Hepatocyte (in vitro differentiated cells): ENCODE measurements around the gene BAHCC1. TPM values are rescaled to one million over a fixed set of nuclear protein-coding genes. Genes with fewer than 3 reads are reported as not detected.
A peak's percentile ranks its signal among the peaks of the same experiment; 100 is the strongest.

Experiments used
- DNase-seq: peaks from one replicate; pipeline ENCODE4 v3.0.0-alpha.2; 2016; ENCODE audit warnings: low spot score
- H2AFZ ChIP-seq: fragments of 200-600 bp; sonication (generic); 2 replicates; pipeline ENCODE4 v1.6.0; 2016; ENCODE audit warnings: antibody characterized with exemption, mild to moderate bottlenecking
- H3K27ac ChIP-seq: fragments of 200-600 bp; sonication (generic); 2 replicates; pipeline ENCODE4 v1.5.1; 2016; ENCODE audit warnings: mild to moderate bottlenecking
- H3K27me3 ChIP-seq: fragments of 200-600 bp; sonication (generic); 2 replicates; pipeline ENCODE4 v1.6.1; 2016
- H3K36me3 ChIP-seq: fragments of 200-600 bp; sonication (generic); replicated peaks from 2 replicates; pipeline ENCODE4 v1.5.1; 2016; ENCODE audit warnings: low read depth; ENCODE audit not compliant: insufficient read depth
- H3K4me1 ChIP-seq: fragments of 200-600 bp; sonication (generic); 2 replicates; pipeline ENCODE4 v1.5.1; 2016; ENCODE audit warnings: mild to moderate bottlenecking, moderate library complexity; ENCODE audit not compliant: insufficient read depth
- H3K4me2 ChIP-seq: fragments of 200-600 bp; sonication (generic); 2 replicates; pipeline ENCODE4 v1.6.0; 2016
- H3K4me3 ChIP-seq: fragments of 200-600 bp; sonication (generic); 2 replicates; pipeline ENCODE4 v1.5.1; 2016; ENCODE audit warnings: mild to moderate bottlenecking
- H3K79me2 ChIP-seq: fragments of 200-600 bp; sonication (generic); 2 replicates; pipeline ENCODE4 v1.6.0; 2017; ENCODE audit warnings: mild to moderate bottlenecking
- H3K9me2 ChIP-seq: fragments of 200-600 bp; sonication (generic); replicated peaks from 2 replicates; pipeline ENCODE4 v1.6.0; 2017; ENCODE audit warnings: mild to moderate bottlenecking; ENCODE audit not compliant: insufficient read depth
- H3K9me3 ChIP-seq: fragments of 200-600 bp; sonication (generic); 2 replicates; pipeline ENCODE4 v1.5.1; 2016; ENCODE audit warnings: low read depth, mild to moderate bottlenecking
- H4K20me1 ChIP-seq: fragments of 200-600 bp; sonication (generic); 2 replicates; pipeline ENCODE4 v1.6.0; 2016; ENCODE audit warnings: mild to moderate bottlenecking; ENCODE audit not compliant: insufficient read depth, poor library complexity, severe bottlenecking
- EZH2 ChIP-seq: fragments of 200-600 bp; sonication (generic); IDR thresholded peaks from 2 replicates; pipeline ENCODE4 v1.6.1; 2016; ENCODE audit warnings: antibody characterized with exemption, mild to moderate bottlenecking, borderline replicate concordance
- EZH2phosphoT487 ChIP-seq: fragments of 200-600 bp; sonication (generic); IDR thresholded peaks from one replicate; pipeline ENCODE4 v1.6.1; 2018; ENCODE audit warnings: antibody characterized with exemption, mild to moderate bottlenecking, low read depth, moderate library complexity; ENCODE audit not compliant: unreplicated experiment, severe bottlenecking
- WGBS: methylation state at CpG from one replicate; pipeline ENCODE4 v1.1.6; 2016; ENCODE audit warnings: low lambda C conversion rate; ENCODE audit errors: missing lambda C conversion rate; 5-methylcytosine and 5-hydroxymethylcytosine counted together
- polyA plus RNA-seq: library from polyadenylated mRNA; unstranded; fragments of >200 nt; fragmentation: Nextera tagmentation; extraction: Ambion mirVana; gene quantifications from 2 replicates; pipeline ENCODE4 v1.2.1, GENCODE V29; 2016
- total RNA-seq: library from RNA; depleted of rRNA; stranded (reverse); fragments of >200 nt; gene quantifications from 2 replicates; pipeline ENCODE4 v1.2.3, GENCODE V29; 2014
- TF ChIP-seq, protein P1 (sequence below): fragments of 200-600 bp; sonication (generic); IDR thresholded peaks from 2 replicates; pipeline ENCODE4 v1.5.1; 2016; ENCODE audit warnings: antibody characterized with exemption, mild to moderate bottlenecking; ENCODE audit not compliant: poor library complexity

Gene BAHCC1
- total and polyA plus RNA-seq, 2 experiments from 2014 or later = 6.4 to 6.6 TPM

GRCh38 chr17:81510785-81511553 lies 115.7 kb downstream of the BAHCC1 start:
- no peaks in the 10 kb centered on the region for H3K27me3 ChIP-seq
- no peak for TF ChIP-seq EZH2phosphoT487
- TF ChIP-seq, protein P1, sequence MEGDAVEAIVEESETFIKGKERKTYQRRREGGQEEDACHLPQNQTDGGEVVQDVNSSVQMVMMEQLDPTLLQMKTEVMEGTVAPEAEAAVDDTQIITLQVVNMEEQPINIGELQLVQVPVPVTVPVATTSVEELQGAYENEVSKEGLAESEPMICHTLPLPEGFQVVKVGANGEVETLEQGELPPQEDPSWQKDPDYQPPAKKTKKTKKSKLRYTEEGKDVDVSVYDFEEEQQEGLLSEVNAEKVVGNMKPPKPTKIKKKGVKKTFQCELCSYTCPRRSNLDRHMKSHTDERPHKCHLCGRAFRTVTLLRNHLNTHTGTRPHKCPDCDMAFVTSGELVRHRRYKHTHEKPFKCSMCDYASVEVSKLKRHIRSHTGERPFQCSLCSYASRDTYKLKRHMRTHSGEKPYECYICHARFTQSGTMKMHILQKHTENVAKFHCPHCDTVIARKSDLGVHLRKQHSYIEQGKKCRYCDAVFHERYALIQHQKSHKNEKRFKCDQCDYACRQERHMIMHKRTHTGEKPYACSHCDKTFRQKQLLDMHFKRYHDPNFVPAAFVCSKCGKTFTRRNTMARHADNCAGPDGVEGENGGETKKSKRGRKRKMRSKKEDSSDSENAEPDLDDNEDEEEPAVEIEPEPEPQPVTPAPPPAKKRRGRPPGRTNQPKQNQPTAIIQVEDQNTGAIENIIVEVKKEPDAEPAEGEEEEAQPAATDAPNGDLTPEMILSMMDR = no peak
- TF ChIP-seq EZH2 = no peak
- peak overlapping the region; percentile 97 for H3K27ac ChIP-seq
- H3K9me3 ChIP-seq = no peaks in the 10 kb centered on the region
- no peak for DNase-seq
- peaks cover 9% of the 10 kb centered on the region for H3K36me3 ChIP-seq
- H2AFZ ChIP-seq = no peak overlapping the region
- peaks cover 59% of the 10 kb centered on the region for H3K79me2 ChIP-seq
- no peaks in the 10 kb centered on the region for H3K9me2 ChIP-seq
- H3K4me1 ChIP-seq = peaks cover 24% of the 10 kb centered on the region
- H4K20me1 ChIP-seq = peaks cover 53% of the 10 kb centered on the region
- peak overlapping the region; percentile 91 for H3K4me3 ChIP-seq
- 4% methylated on average over 48 of the region's 48 CpGs for WGBS
- H3K4me2 ChIP-seq = peak overlapping the region; percentile 98

- Histone ChIP-seq H3K4me1 (peaks cover 29% of the 10 kb centered on the region), H3K9me3 (no peaks in the 10 kb centered on the region), H3K27me3 (no peaks in the 10 kb centered on the region), H3K36me3 (peaks cover 9% of the 10 kb centered on the region), H3K4me3 (peak overlapping the region; percentile 91), H2AFZ (no peak overlapping the region), H3K4me2 (peak overlapping the region; percentile 98), H3K9me2 (no peaks in the 10 kb centered on the region), H3K79me2 (peaks cover 64% of the 10 kb centered on the region), H4K20me1 (peaks cover 57% of the 10 kb centered on the region), H3K27ac (peak overlapping the region; percentile 97)
- 2% methylated on average over 9 of the region's 9 CpGs for WGBS
- TF ChIP-seq EZH2phosphoT487 (no peak), EZH2 (no peak)
- TF ChIP-seq, protein P1 = no peak
- no peak for DNase-seq
Measured at GRCh38 chr17:81511554-81511803, 116.2 kb downstream of the BAHCC1 start.

GRCh38 chr17:81511804-81512561 lies 116.7 kb downstream of the BAHCC1 start:
- Histone ChIP-seq H3K4me2 (peak overlapping the region; percentile 98), H3K9me2 (no peaks in the 10 kb centered on the region), H3K27me3 (no peaks in the 10 kb centered on the region), H2AFZ (no peak overlapping the region), H4K20me1 (peaks cover 59% of the 10 kb centered on the region), H3K4me3 (peak overlapping the region; percentile 91), H3K9me3 (no peaks in the 10 kb centered on the region), H3K4me1 (peaks cover 33% of the 10 kb centered on the region), H3K36me3 (peaks cover 9% of the 10 kb centered on the region), H3K79me2 (peaks cover 69% of the 10 kb centered on the region), H3K27ac (peak overlapping the region; percentile 97)
- WGBS = under 1% methylated on average over 60 of the region's 62 CpGs
- TF ChIP-seq EZH2phosphoT487 = no peak
- TF ChIP-seq, protein P1 = no peak
- no peak for TF ChIP-seq EZH2
- no peak for DNase-seq
